Peyer's patch (tissue), 4 donors: Measurements from ENCODE around the gene DYNC2LI1. TPM values are rescaled to one million over a fixed set of nuclear protein-coding genes. Genes with fewer than 3 reads are reported as not detected.

Experiments used
- DNase-seq, 3 donors: peaks; one replicate each; pipeline ENCODE4 v3.0.0-alpha.2; 2017 to 2019
- H3K27ac ChIP-seq, 4 donors: fragments of 200-600 bp; sonication (generic); one replicate each; pipeline ENCODE4 v1.5.1; 2016 to 2019
- H3K27me3 ChIP-seq, 2 donors: fragments of 200-600 bp; sonication (generic); one replicate each; pipeline ENCODE4 v1.5.1; 2019
- H3K36me3 ChIP-seq, 3 donors: fragments of 200-600 bp; sonication (generic); one replicate each; pipeline ENCODE4 v1.5.1; 2016 to 2019
- H3K4me1 ChIP-seq, 4 donors: fragments of 200-600 bp; sonication (generic); one replicate each; pipeline ENCODE4 v1.5.1; 2016 to 2019
- H3K4me3 ChIP-seq, 4 donors: fragments of 200-600 bp; sonication (generic); 1 replicate in 3 of 4; 2 replicates in 1 of 4; pipeline ENCODE4 v1.5.1; 2016 to 2019; ENCODE audit warnings: mild to moderate bottlenecking in 1 of 4
- H3K9me3 ChIP-seq, 4 donors: fragments of 200-600 bp; sonication (generic); one replicate each; pipeline ENCODE4 v1.5.1; 2016 to 2019; ENCODE audit warnings: mild to moderate bottlenecking in 1 of 4
- POLR2A ChIP-seq, 2 donors: fragments of 450-650 bp; IDR thresholded peaks; one replicate each; pipeline ENCODE4 v1.5.1; 2017; ENCODE audit warnings: antibody characterized with exemption in 2 of 2, mild to moderate bottlenecking in 2 of 2, moderate library complexity in 2 of 2
- total RNA-seq, 4 donors: library from RNA; depleted of rRNA; stranded (reverse); fragments of >200 nt; gene quantifications; one replicate each; pipeline ENCODE4 v1.1.0, GENCODE V29; 2016
- TF ChIP-seq, protein P1 (sequence below), 6 experiments: fragments of 450-650 bp in 4 of 6; fragments of 200-600 bp in 2 of 6; sonication (generic) in 1 of 6; IDR thresholded peaks; one replicate each; pipeline ENCODE4 v1.5.1; 2017 to 2019; ENCODE audit warnings: antibody characterized with exemption in 6 of 6, mild to moderate bottlenecking in 3 of 6, moderate library complexity in 1 of 6

The DYNC2LI1 gene
- total RNA-seq, 4 donors from 2014 or later, result 21.5 to 41.3 (median 27.9) TPM

DNA sequence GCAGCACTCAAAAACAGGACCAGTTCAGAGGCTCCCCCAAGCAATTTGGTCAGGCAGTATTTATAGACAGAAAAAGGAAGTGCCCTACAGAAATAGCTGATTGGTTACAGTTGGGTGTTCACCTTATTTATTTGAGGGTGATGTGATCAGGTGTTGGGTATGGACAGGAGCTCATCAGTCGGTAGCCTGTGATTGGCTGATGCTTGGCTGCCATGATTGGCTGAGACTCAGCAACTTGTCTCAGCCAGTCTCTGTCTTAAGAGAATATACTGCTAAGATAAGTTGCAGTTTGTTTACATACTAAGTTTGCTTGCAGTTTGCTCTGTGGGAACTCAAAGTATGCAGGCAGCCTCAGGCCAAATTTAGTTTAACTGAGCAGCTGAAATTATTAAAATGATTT lies 74.4 kb downstream of the DYNC2LI1 start:
- H3K4me3 ChIP-seq, result no peak overlapping the region
- peak overlapping the region in 1 of 4 donors; percentile 9 for H3K27ac ChIP-seq
- no peak for TF ChIP-seq POLR2A (IDR thresholded peaks at IDR 0.05)
- TF ChIP-seq, protein P1, sequence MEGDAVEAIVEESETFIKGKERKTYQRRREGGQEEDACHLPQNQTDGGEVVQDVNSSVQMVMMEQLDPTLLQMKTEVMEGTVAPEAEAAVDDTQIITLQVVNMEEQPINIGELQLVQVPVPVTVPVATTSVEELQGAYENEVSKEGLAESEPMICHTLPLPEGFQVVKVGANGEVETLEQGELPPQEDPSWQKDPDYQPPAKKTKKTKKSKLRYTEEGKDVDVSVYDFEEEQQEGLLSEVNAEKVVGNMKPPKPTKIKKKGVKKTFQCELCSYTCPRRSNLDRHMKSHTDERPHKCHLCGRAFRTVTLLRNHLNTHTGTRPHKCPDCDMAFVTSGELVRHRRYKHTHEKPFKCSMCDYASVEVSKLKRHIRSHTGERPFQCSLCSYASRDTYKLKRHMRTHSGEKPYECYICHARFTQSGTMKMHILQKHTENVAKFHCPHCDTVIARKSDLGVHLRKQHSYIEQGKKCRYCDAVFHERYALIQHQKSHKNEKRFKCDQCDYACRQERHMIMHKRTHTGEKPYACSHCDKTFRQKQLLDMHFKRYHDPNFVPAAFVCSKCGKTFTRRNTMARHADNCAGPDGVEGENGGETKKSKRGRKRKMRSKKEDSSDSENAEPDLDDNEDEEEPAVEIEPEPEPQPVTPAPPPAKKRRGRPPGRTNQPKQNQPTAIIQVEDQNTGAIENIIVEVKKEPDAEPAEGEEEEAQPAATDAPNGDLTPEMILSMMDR (IDR thresholded peaks at IDR 0.05), result no peak
- no peaks in the 10 kb centered on the region for H3K36me3 ChIP-seq
- no peak for DNase-seq
- no peaks in the 10 kb centered on the region for H3K9me3 ChIP-seq
- no peaks in the 10 kb centered on the region for H3K27me3 ChIP-seq
- H3K4me1 ChIP-seq, result no peaks in the 10 kb centered on the region

DNA sequence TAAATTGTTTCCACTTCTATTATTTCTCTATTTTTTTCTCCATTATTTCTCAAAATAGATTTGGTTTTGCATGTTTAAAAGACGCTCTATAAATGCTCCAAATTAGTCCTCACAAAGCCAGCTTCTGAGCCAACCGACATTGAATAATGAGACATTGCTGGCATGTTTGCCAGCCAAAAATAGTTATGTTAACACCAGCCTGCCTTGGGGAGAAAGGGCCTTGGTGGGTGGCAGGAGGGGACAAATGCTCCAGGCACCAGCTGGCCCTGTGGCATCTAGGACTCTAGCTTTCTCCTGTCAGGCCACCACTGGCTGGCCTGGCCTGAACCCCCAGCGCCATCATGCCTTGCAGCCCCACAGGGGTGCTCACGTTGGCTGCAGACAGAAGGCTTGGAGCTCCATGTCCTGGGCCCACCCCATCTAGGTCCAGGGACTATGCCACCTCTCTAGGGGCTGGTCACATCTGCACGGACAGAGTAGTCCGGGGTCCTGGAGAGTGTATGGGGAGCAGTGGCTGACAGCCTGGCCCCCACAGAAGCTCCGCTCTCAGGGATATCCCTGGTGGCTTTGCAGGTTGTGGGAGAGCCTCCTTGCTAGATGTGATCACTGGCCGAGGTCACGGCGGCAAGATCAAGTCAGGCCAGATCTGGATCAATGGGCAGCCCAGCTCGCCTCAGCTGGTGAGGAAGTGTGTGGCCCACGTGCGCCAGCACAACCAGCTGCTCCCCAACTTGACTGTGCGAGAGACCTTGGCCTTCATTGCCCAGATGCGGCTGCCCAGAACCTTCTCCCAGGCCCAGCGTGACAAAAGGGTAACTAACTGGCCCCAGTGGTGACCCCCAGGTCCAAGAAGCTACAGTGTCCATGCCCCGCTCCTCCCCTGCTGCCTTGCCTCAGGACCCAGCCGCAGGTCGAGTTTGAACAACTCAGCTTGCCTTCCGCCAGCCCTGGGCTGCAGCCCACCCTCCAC lies 77.5 kb downstream of the DYNC2LI1 start:
- Histone ChIP-seq H3K36me3 (no peaks in the 10 kb centered on the region), H3K4me1 (peaks cover 0 to 3% (median 0%) of the 10 kb centered on the region in 4 donors), H3K4me3 (no peak overlapping the region), H3K9me3 (no peaks in the 10 kb centered on the region), H3K27me3 (no peaks in the 10 kb centered on the region), H3K27ac (no peak overlapping the region)
- no peak for DNase-seq
- TF ChIP-seq, protein P1 (IDR thresholded peaks at IDR 0.05), result no peak
- no peak for TF ChIP-seq POLR2A (IDR thresholded peaks at IDR 0.05)

DNA sequence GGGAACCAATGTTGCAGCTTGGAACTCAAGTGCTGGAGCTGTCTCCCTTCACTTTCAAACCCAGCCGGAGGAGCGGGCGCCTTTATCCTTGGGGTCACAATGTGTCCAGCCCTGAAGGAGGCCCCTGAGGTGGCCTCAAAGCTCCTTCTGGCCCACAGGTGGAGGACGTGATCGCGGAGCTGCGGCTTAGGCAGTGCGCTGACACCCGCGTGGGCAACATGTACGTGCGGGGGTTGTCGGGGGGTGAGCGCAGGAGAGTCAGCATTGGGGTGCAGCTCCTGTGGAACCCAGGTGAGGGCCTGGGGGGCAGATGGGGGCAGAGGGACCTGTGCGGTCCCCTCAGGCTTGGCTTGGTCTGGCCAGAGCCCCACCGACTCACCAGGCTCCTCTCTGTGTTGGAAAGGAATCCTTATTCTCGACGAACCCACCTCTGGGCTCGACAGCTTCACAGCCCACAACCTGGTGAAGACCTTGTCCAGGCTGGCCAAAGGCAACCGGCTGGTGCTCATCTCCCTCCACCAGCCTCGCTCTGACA lies 78.4 kb downstream of the DYNC2LI1 start:
- Histone ChIP-seq H3K36me3 (no peaks in the 10 kb centered on the region), H3K9me3 (no peaks in the 10 kb centered on the region), H3K4me3 (no peak overlapping the region), H3K4me1 (peaks cover 0 to 3% (median 0%) of the 10 kb centered on the region in 4 donors), H3K27me3 (no peaks in the 10 kb centered on the region), H3K27ac (peak overlapping the region in 1 of 4 donors; percentile 16)
- TF ChIP-seq POLR2A (IDR thresholded peaks at IDR 0.05), result no peak
- TF ChIP-seq, protein P1 (IDR thresholded peaks at IDR 0.05), result no peak
- DNase-seq, result no peak

- H3K4me3 ChIP-seq, result no peak overlapping the region
- DNase-seq, result peak in 2 of 3 donors; percentile 69 to 84
- H3K4me1 ChIP-seq, result peaks cover 0 to 3% (median 0%) of the 10 kb centered on the region in 4 donors
- no peaks in the 10 kb centered on the region for H3K36me3 ChIP-seq
- H3K9me3 ChIP-seq, result no peaks in the 10 kb centered on the region
- no peaks in the 10 kb centered on the region for H3K27me3 ChIP-seq
- H3K27ac ChIP-seq, result peak overlapping the region in 1 of 4 donors; percentile 16
- TF ChIP-seq, protein P1 (IDR thresholded peaks at IDR 0.05), result peak in 2 of 6 experiments; percentile 15 to 22
- TF ChIP-seq POLR2A (IDR thresholded peaks at IDR 0.05), result no peak
Observed at GRCh38 chr2:43853141-43854081, 79.6 kb downstream of the DYNC2LI1 start.

- Histone ChIP-seq H3K4me3 (no peak overlapping the region), H3K36me3 (no peaks in the 10 kb centered on the region), H3K9me3 (no peaks in the 10 kb centered on the region), H3K27me3 (no peaks in the 10 kb centered on the region), H3K4me1 (peaks cover 0 to 3% (median 0%) of the 10 kb centered on the region in 4 donors), H3K27ac (no peak overlapping the region)
- DNase-seq, result no peak
- TF ChIP-seq, protein P1 (IDR thresholded peaks at IDR 0.05), result no peak
- TF ChIP-seq POLR2A (IDR thresholded peaks at IDR 0.05), result no peak
Observed at GRCh38 chr2:43854671-43855070, 80.8 kb downstream of the DYNC2LI1 start.
